Fibroblast of lung (primary cell): ENCODE data around the gene FGGY. TPM values are rescaled to one million over a fixed set of nuclear protein-coding genes. Genes with fewer than 3 reads are reported as not detected.

Source experiments
- DNase-seq, 2 donors: peaks; one replicate each; pipeline versions ENCODE4 v3.0.0 to v3.0.0-alpha.2; 2010; ENCODE audit warnings: low read depth in 2 of 2
- H2AFZ ChIP-seq: 2 replicates; pipeline ENCODE4 v1.5.1; 2012; ENCODE audit warnings: low read length, control low read depth, inconsistent platforms
- H3K27ac ChIP-seq: 2 replicates; pipeline ENCODE4 v1.5.1; 2011; ENCODE audit warnings: low read length, control low read depth; ENCODE audit not compliant: insufficient read depth
- H3K27me3 ChIP-seq: 2 replicates; pipeline ENCODE4 v1.5.1; 2011; ENCODE audit warnings: mild to moderate bottlenecking, low read length; ENCODE audit not compliant: control insufficient read depth, insufficient read depth
- H3K36me3 ChIP-seq: 2 replicates; pipeline ENCODE4 v1.5.1; 2011; ENCODE audit warnings: low read length; ENCODE audit not compliant: control insufficient read depth, insufficient read depth
- H3K4me1 ChIP-seq: 2 replicates; pipeline ENCODE4 v1.5.1; 2011; ENCODE audit warnings: low read length; ENCODE audit not compliant: control insufficient read depth, insufficient read depth; ENCODE audit errors: extremely low read depth
- H3K4me2 ChIP-seq: 2 replicates; pipeline ENCODE4 v1.5.1; 2011; ENCODE audit warnings: low read length, control low read depth; ENCODE audit not compliant: insufficient read depth; ENCODE audit errors: extremely low read depth
- H3K4me3 ChIP-seq, 4 experiments: fragments of 200-600 bp in 1 of 4; sonication (generic) in 1 of 4; replicated peaks in 1 of 4; 2 replicates each; pipeline ENCODE4 v1.5.1; 2011 to 2016; ENCODE audit warnings: low read length in 4 of 4, low read depth in 3 of 4, mild to moderate bottlenecking in 3 of 4, control low read depth in 2 of 4, inconsistent platforms in 1 of 4, mixed read lengths in 1 of 4; ENCODE audit not compliant: insufficient read depth in 1 of 4; ENCODE audit errors: control extremely low read depth in 1 of 4
- H3K79me2 ChIP-seq: 2 replicates; pipeline ENCODE4 v1.5.1; 2012; ENCODE audit warnings: mild to moderate bottlenecking, low read length, inconsistent platforms; ENCODE audit not compliant: control insufficient read depth, insufficient read depth
- H3K9ac ChIP-seq: 2 replicates; pipeline ENCODE4 v1.5.1; 2011; ENCODE audit warnings: mild to moderate bottlenecking, low read length, control low read depth; ENCODE audit not compliant: insufficient read depth
- H3K9me3 ChIP-seq: 2 replicates; pipeline ENCODE4 v1.5.1; 2012; ENCODE audit warnings: low read depth, low read length; ENCODE audit not compliant: control insufficient read depth, insufficient read depth
- H4K20me1 ChIP-seq: 2 replicates; pipeline ENCODE4 v1.5.1; 2011; ENCODE audit warnings: low read length; ENCODE audit not compliant: control insufficient read depth, insufficient read depth; ENCODE audit errors: extremely low read depth
- CTCF ChIP-seq, 2 donors: IDR thresholded peaks in 1 of 2; conservative IDR thresholded peaks in 1 of 2; 1 replicate in 1 of 2; 2 replicates in 1 of 2; pipeline ENCODE4 v1.5.1; 2011 to 2012; ENCODE audit warnings: low read length in 2 of 2, control low read depth in 1 of 2, inconsistent platforms in 1 of 2, low read depth in 1 of 2, mild to moderate bottlenecking in 1 of 2
- EZH2 ChIP-seq: IDR thresholded peaks from 2 replicates; pipeline ENCODE4 v1.5.1; 2012; ENCODE audit warnings: low read length, control low read depth, mild to moderate bottlenecking; ENCODE audit errors: missing control alignments
- polyA plus RNA-seq, 2 donors: library from polyadenylated mRNA; depleted of rRNA in 1 of 2; stranded (reverse) in 1 of 2; unstranded in 1 of 2; fragments of >200 nt; gene quantifications; 2 replicates each; pipeline ENCODE4 v1.2.1, GENCODE V29; 2011 to 2012; ENCODE audit warnings: missing spikeins in 1 of 2
- total RNA-seq: library from RNA; depleted of rRNA; stranded (reverse); fragments of >200 nt; gene quantifications from 2 replicates; pipeline ENCODE4 v1.2.1, GENCODE V29; 2014

Gene FGGY
- total and polyA plus RNA-seq, 2 donors (not counting 1 experiment from before 2014, with no cell fraction given), result 9.5 to 32.4 TPM

DNA sequence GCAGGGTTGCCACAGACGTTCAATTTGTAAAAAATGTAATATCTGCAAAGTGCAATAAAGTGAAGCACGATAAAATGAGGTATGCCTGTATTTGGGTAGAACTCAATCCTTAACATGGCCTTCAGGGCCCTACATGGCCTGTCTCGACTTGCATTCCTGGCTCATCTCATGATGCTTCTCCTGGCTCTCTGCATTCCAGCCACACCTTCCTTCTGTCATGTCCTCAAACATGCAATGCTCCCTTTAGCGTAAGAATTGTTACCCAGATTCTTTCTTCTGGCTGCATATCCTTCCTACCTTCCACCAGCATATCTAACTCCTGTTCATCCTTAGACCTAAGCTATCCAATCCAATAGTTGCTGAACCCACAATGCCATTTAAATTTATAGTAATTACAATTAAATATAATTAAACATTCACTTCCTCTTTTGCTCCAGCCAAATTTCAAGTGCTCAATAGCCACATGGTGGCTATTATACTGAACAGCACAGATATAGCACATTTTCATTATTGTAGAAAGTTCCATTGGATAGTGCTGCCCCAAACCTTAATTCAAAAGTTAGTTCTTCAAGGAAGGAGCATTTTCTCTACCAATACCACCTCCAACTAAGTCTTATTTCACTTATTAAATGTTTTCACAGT is 32.6 kb downstream of the FGGY start:
- no peaks in the 10 kb centered on the region for H3K9me3 ChIP-seq
- TF ChIP-seq EZH2 (no peak), CTCF (conservative IDR thresholded peaks at IDR 0.05 in 1 of 2, IDR thresholded peaks at IDR 0.05 in 1 of 2; ENCODE audit: low read depth in 1 of 2, low read length in 2 of 2) (no peak)
- H3K4me1 ChIP-seq, result peaks cover 3% of the 10 kb centered on the region
- H3K9ac ChIP-seq, result no peak overlapping the region
- no peak overlapping the region for H3K4me3 ChIP-seq
- no peak overlapping the region for H3K27ac ChIP-seq
- DNase-seq, result no peak
- H3K4me2 ChIP-seq, result no peak overlapping the region
- no peaks in the 10 kb centered on the region for H3K79me2 ChIP-seq
- no peaks in the 10 kb centered on the region for H3K36me3 ChIP-seq
- H2AFZ ChIP-seq, result no peak overlapping the region
- no peaks in the 10 kb centered on the region for H3K27me3 ChIP-seq
- no peaks in the 10 kb centered on the region for H4K20me1 ChIP-seq

GRCh38 chr1:59331686-59332620 is 35.1 kb downstream of the FGGY start:
- no peak for DNase-seq
- no peak overlapping the region for H3K9ac ChIP-seq
- no peaks in the 10 kb centered on the region for H3K27me3 ChIP-seq
- H3K79me2 ChIP-seq, result no peaks in the 10 kb centered on the region
- H3K4me2 ChIP-seq, result no peak overlapping the region
- TF ChIP-seq CTCF (conservative IDR thresholded peaks at IDR 0.05 in 1 of 2, IDR thresholded peaks at IDR 0.05 in 1 of 2; ENCODE audit: low read depth in 1 of 2, low read length in 2 of 2) (no peak), EZH2 (no peak)
- peaks cover 3% of the 10 kb centered on the region for H3K4me1 ChIP-seq
- no peaks in the 10 kb centered on the region for H3K36me3 ChIP-seq
- no peak overlapping the region for H2AFZ ChIP-seq
- H3K9me3 ChIP-seq, result no peaks in the 10 kb centered on the region
- H4K20me1 ChIP-seq, result no peaks in the 10 kb centered on the region
- H3K4me3 ChIP-seq, result no peak overlapping the region
- H3K27ac ChIP-seq, result no peak overlapping the region

DNA sequence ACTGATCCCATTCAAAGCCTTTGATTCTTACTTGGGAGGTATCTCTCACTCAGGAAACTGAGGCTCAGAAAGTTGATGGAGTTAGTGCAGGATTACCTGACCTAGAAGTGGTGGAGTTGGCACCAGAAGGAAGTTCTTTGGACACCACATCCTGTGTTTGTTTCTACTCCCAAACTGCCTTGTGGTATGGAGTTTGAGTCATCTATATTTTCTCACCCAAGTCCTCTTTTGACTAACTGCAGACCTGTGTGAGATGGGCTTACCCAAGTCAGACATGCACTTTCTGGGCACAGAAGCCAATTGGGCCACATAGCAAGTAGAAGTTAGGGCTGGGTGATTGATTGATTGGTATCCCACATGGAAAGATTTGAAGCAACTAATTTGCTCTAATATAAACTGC is 36.1 kb downstream of the FGGY start:
- Histone ChIP-seq H4K20me1 (no peaks in the 10 kb centered on the region), H3K27me3 (no peaks in the 10 kb centered on the region), H3K36me3 (no peaks in the 10 kb centered on the region), H2AFZ (no peak overlapping the region), H3K27ac (no peak overlapping the region), H3K4me1 (peaks cover 3% of the 10 kb centered on the region), H3K9me3 (no peaks in the 10 kb centered on the region), H3K79me2 (no peaks in the 10 kb centered on the region), H3K4me3 (no peak overlapping the region), H3K4me2 (no peak overlapping the region), H3K9ac (no peak overlapping the region)
- no peak for TF ChIP-seq CTCF (conservative IDR thresholded peaks at IDR 0.05 in 1 of 2, IDR thresholded peaks at IDR 0.05 in 1 of 2; ENCODE audit: low read depth in 1 of 2, low read length in 2 of 2)
- no peak for TF ChIP-seq EZH2
- peak; percentile 52 to 84 for DNase-seq
